Measurements from ENCODE around the gene PDE6D. TPM values are rescaled to one million over a fixed set of nuclear protein-coding genes. Genes with fewer than 3 reads are reported as not detected.

PDE6D gene
- total and polyA plus RNA-seq, 2 donors (not counting 1 experiment from before 2014, with no cell fraction given) = 31.9 to 36.5 TPM

- intact Hi-C loops (cut with micrococcal nuclease) = no loop called here
- H3K27ac ChIP-seq (ENCODE audit: low read length in 2 of 2) = no peak overlapping the region
- H3K4me3 ChIP-seq (ENCODE audit: control extremely low read depth in 1 of 5, extremely low read depth in 1 of 5, insufficient read depth in 1 of 5, low read depth in 2 of 5, low read length in 4 of 5) = no peak overlapping the region
- H3K4me1 ChIP-seq (ENCODE audit: control insufficient read depth in 2 of 2, insufficient read depth in 2 of 2, low read length in 2 of 2) = no peaks in the 10 kb centered on the region
- peaks cover 32% of the 10 kb centered on the region for H3K79me2 ChIP-seq (ENCODE audit: control insufficient read depth, insufficient read depth, low read length)
- WGBS (ENCODE audit: insufficient coverage) = 71% methylated on average over 2 of the region's 6 CpGs
- no peak for ATAC-seq (ENCODE audit: low read depth)
- no peak for TF ChIP-seq EZH2 (IDR thresholded peaks at IDR 0.05; ENCODE audit: borderline replicate concordance, insufficient read depth, low read depth, low read length, poor library complexity, severe bottlenecking)
- H3K27me3 Mint-ChIP-seq = no peaks in the 10 kb centered on the region
- H3K27me3 ChIP-seq (replicated peaks in 1 of 4; ENCODE audit: control extremely low read depth in 1 of 4, control insufficient read depth in 3 of 4, insufficient read depth in 4 of 4, low read length in 3 of 4) = no peaks in the 10 kb centered on the region
- no peak overlapping the region for H3K4me3 Mint-ChIP-seq
- ChIA-PET POLR2A (no interaction called here), CTCF (interaction anchor here (0.7 kb wide), 1 partner anchor 76 kb away, joined by 3 read pairs; no protein-coding TSS in a partner anchor)
- H2AFZ ChIP-seq (ENCODE audit: insufficient read depth, low read depth, low read length, poor library complexity, severe bottlenecking) = no peak overlapping the region
- peaks cover 15% of the 10 kb centered on the region for H3K4me1 Mint-ChIP-seq
- no peaks in the 10 kb centered on the region for H3K9me3 ChIP-seq (ENCODE audit: control extremely low read depth in 1 of 3, control insufficient read depth in 2 of 3, insufficient read depth in 1 of 3, low read length in 2 of 3)
- H3K27ac Mint-ChIP-seq = no peak overlapping the region
- no peak overlapping the region for H3K9ac ChIP-seq (ENCODE audit: low read length)
- H3K4me2 ChIP-seq (replicated peaks; ENCODE audit: low read depth, low read length, poor library complexity, severe bottlenecking) = no peak overlapping the region
- H3K36me3 ChIP-seq (replicated peaks in 1 of 2; ENCODE audit: control extremely low read depth in 1 of 2, control insufficient read depth in 1 of 2, extremely low read depth in 1 of 2, insufficient read depth in 2 of 2, low read length in 1 of 2) = no peaks in the 10 kb centered on the region
- H4K20me1 ChIP-seq (ENCODE audit: control insufficient read depth, insufficient read depth, low read length, poor library complexity, severe bottlenecking) = no peaks in the 10 kb centered on the region
- no peak for DNase-seq
- no peaks in the 10 kb centered on the region for H3K9me3 Mint-ChIP-seq (ENCODE audit: insufficient read depth)
Observed at GRCh38 chr2:231769170-231770136, 11.6 kb downstream of the PDE6D start.

DNA sequence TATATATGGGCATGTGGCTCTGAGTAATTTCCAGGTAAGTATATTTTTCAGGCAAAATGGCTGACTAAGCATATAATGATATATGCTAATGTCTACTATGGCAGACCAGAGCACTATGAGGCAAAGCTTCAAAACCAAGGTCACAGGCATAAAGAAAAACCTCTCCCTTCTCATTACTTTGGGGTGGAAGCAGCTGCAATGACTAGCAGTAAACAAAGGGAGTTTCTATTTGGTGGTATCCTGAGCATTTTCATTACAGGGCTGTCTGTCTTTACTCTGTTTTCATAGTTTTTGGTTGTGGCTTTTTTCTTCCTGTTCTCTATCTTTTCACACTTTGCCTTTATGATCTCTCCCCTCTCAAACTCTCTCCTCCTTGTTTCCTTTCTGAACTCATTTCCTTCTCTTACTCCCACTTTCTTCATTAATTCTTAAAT is 15.6 kb downstream of the PDE6D start:
- ChIA-PET POLR2A (no interaction called here), CTCF (no interaction called here)
- DNase-seq (no peak), ATAC-seq (ENCODE audit: low read depth) (no peak)
- H3K27ac ChIP-seq (ENCODE audit: low read length in 2 of 2) = no peak overlapping the region
- H3K4me3 Mint-ChIP-seq = no peak overlapping the region
- H3K27me3 ChIP-seq (replicated peaks in 1 of 4; ENCODE audit: control extremely low read depth in 1 of 4, control insufficient read depth in 3 of 4, insufficient read depth in 4 of 4, low read length in 3 of 4) = no peaks in the 10 kb centered on the region
- H3K4me3 ChIP-seq (ENCODE audit: control extremely low read depth in 1 of 5, extremely low read depth in 1 of 5, insufficient read depth in 1 of 5, low read depth in 2 of 5, low read length in 4 of 5) = no peak overlapping the region
- H3K79me2 ChIP-seq (ENCODE audit: control insufficient read depth, insufficient read depth, low read length) = peaks cover 33% of the 10 kb centered on the region
- intact Hi-C loops (cut with micrococcal nuclease) = no loop called here
- H3K27ac Mint-ChIP-seq = no peak overlapping the region
- no peaks in the 10 kb centered on the region for H3K4me1 ChIP-seq (ENCODE audit: control insufficient read depth in 2 of 2, insufficient read depth in 2 of 2, low read length in 2 of 2)
- no peaks in the 10 kb centered on the region for H3K9me3 Mint-ChIP-seq (ENCODE audit: insufficient read depth)
- H3K4me1 Mint-ChIP-seq = peaks cover 10% of the 10 kb centered on the region
- H3K9me3 ChIP-seq (ENCODE audit: control extremely low read depth in 1 of 3, control insufficient read depth in 2 of 3, insufficient read depth in 1 of 3, low read length in 2 of 3) = no peaks in the 10 kb centered on the region
- no peak for TF ChIP-seq EZH2 (IDR thresholded peaks at IDR 0.05; ENCODE audit: borderline replicate concordance, insufficient read depth, low read depth, low read length, poor library complexity, severe bottlenecking)
- TF ChIP-seq CTCF (IDR thresholded peaks at IDR 0.05) = no peak
- H4K20me1 ChIP-seq (ENCODE audit: control insufficient read depth, insufficient read depth, low read length, poor library complexity, severe bottlenecking) = no peaks in the 10 kb centered on the region
- H3K4me2 ChIP-seq (replicated peaks; ENCODE audit: low read depth, low read length, poor library complexity, severe bottlenecking) = no peak overlapping the region
- no peak overlapping the region for H3K9ac ChIP-seq (ENCODE audit: low read length)
- no peak overlapping the region for H2AFZ ChIP-seq (ENCODE audit: insufficient read depth, low read depth, low read length, poor library complexity, severe bottlenecking)
- no peaks in the 10 kb centered on the region for H3K27me3 Mint-ChIP-seq
- no peaks in the 10 kb centered on the region for H3K36me3 ChIP-seq (replicated peaks in 1 of 2; ENCODE audit: control extremely low read depth in 1 of 2, control insufficient read depth in 1 of 2, extremely low read depth in 1 of 2, insufficient read depth in 2 of 2, low read length in 1 of 2)
